GM12878 (cell line): ENCODE measurements around the gene SOAT2. TPM values are rescaled to one million over a fixed set of nuclear protein-coding genes. Genes with fewer than 3 reads are reported as not detected.

Source experiments
- ATAC-seq: fragments of 200-7000 bp; cut with Tn5 transposase; 3 replicates; pipeline ENCODE4 v1.9.1; 2020; ENCODE audit warnings: mild to moderate bottlenecking, moderate library complexity
- BruUV-seq: library from RNA; stranded (reverse); fragments of 400-500 nt; replicated peaks from 2 replicates; lab custom pipeline; 2021; lab: Mats Ljungman, UMichigan
- CTCF ChIA-PET: fragments of 300-600 bp; sonication (Branson Sonifier 250); formaldehyde crosslinking; extraction: SDS; loops from one replicate; lab custom pipeline; 2021; ENCODE audit warnings: inconsistent platforms; lab: Yijun Ruan, JAX
- POLR2A ChIA-PET: fragments of 350-600 bp; formaldehyde crosslinking; extraction: SDS; loops from one replicate; lab custom pipeline; 2021; ENCODE audit warnings: inconsistent platforms; lab: Charles Lee
- RAD21 ChIA-PET: fragments of 300-600 bp; sonication (Branson Sonifier 250); formaldehyde crosslinking; loops from one replicate; lab custom pipeline; 2023; ENCODE audit warnings: antibody characterized with exemption; ENCODE audit not compliant: unreplicated experiment; lab: Charles Lee
- SMC1A ChIA-PET: fragments of 300-600 bp; sonication (Branson Sonifier 250); formaldehyde crosslinking; loops from one replicate; lab custom pipeline; 2023; ENCODE audit not compliant: unreplicated experiment, uncharacterized antibody; lab: Charles Lee
- DNase-seq: peaks from one replicate; pipeline ENCODE4 v3.0.0-alpha.2; 2011; ENCODE audit warnings: low read depth, low spot score
- FAIRE-seq: peaks from 3 replicates; lab custom pipeline; 2011; peaks lifted over from hg19 to GRCh38; lab: Jason Lieb, UNC
- H2AFZ ChIP-seq: 2 replicates; pipeline ENCODE4 v1.6.0; 2011; ENCODE audit warnings: low read depth, low read length, control low read depth; ENCODE audit not compliant: control insufficient read depth
- H3K27ac ChIP-seq: 2 replicates; pipeline ENCODE4 v1.5.1; 2011; ENCODE audit warnings: control low read depth; ENCODE audit not compliant: control insufficient read depth, insufficient read depth
- H3K27me3 ChIP-seq, 2 experiments: replicated peaks in 1 of 2; 2 replicates each; pipeline versions ENCODE4 v1.6.0 to v1.6.1; 2011; ENCODE audit warnings: low read length in 1 of 2; ENCODE audit not compliant: control insufficient read depth in 2 of 2, insufficient read depth in 2 of 2
- H3K36me3 ChIP-seq, 2 experiments: 2 replicates each; pipeline ENCODE4 v1.5.1; 2011; ENCODE audit warnings: low read length in 1 of 2; ENCODE audit not compliant: control insufficient read depth in 2 of 2, insufficient read depth in 2 of 2
- H3K4me1 ChIP-seq: 2 replicates; pipeline ENCODE4 v1.6.1; 2011; ENCODE audit warnings: mild to moderate bottlenecking, low read length, moderate library complexity, mixed read lengths; ENCODE audit not compliant: control insufficient read depth, insufficient read depth
- H3K4me2 ChIP-seq: 2 replicates; pipeline ENCODE4 v1.6.0; 2011; ENCODE audit warnings: control low read depth; ENCODE audit not compliant: control insufficient read depth, insufficient read depth
- H3K4me3 ChIP-seq: fragments of 200-600 bp; sonication (generic); 2 replicates; pipeline ENCODE4 v1.5.1; 2016
- H3K79me2 ChIP-seq: 2 replicates; pipeline ENCODE4 v1.6.0; 2011; ENCODE audit warnings: low read length; ENCODE audit not compliant: control insufficient read depth, insufficient read depth
- H3K9ac ChIP-seq: 2 replicates; pipeline ENCODE4 v1.8.0; 2011; ENCODE audit warnings: low read length, control low read depth, mixed read lengths; ENCODE audit not compliant: control insufficient read depth, insufficient read depth
- H3K9me3 ChIP-seq: replicated peaks from 3 replicates; pipeline ENCODE4 v1.5.1; 2011; ENCODE audit warnings: mild to moderate bottlenecking, low read length; ENCODE audit not compliant: control insufficient read depth, insufficient read depth
- H4K20me1 ChIP-seq: 2 replicates; pipeline ENCODE4 v1.6.0; 2011; ENCODE audit not compliant: control insufficient read depth, insufficient read depth
- BCLAF1 ChIP-seq: fragments of 450-650 bp; IDR thresholded peaks from 2 replicates; pipeline ENCODE4 v1.6.1; 2017; ENCODE audit warnings: antibody characterized with exemption, mild to moderate bottlenecking, moderate library complexity
- FOXK2 ChIP-seq: fragments of 450-650 bp; IDR thresholded peaks from 2 replicates; pipeline ENCODE4 v1.6.1; 2017; ENCODE audit warnings: mild to moderate bottlenecking, moderate library complexity
- JUND ChIP-seq: IDR thresholded peaks from 2 replicates; pipeline ENCODE4 v1.6.1; 2012; ENCODE audit warnings: low read depth, mild to moderate bottlenecking, low read length, improper control_type of control experiment, moderate library complexity
- LARP7 ChIP-seq: fragments of 450-650 bp; IDR thresholded peaks from 2 replicates; pipeline ENCODE4 v1.6.1; 2017; ENCODE audit warnings: mild to moderate bottlenecking
- MLLT1 ChIP-seq: fragments of 450-650 bp; IDR thresholded peaks from 2 replicates; pipeline ENCODE4 v1.6.1; 2016; ENCODE audit warnings: mild to moderate bottlenecking
- ZNF207 ChIP-seq: fragments of 450-650 bp; IDR thresholded peaks from 2 replicates; pipeline ENCODE4 v1.6.1; 2014; ENCODE audit warnings: antibody characterized with exemption, mild to moderate bottlenecking, borderline replicate concordance
- ZNF622 ChIP-seq: fragments of 450-650 bp; IDR thresholded peaks from 2 replicates; pipeline ENCODE4 v1.6.1; 2017; ENCODE audit warnings: mild to moderate bottlenecking, inconsistent platforms
- WGBS: methylation state at CpG from one replicate; pipeline ENCODE4 v1.1.6; 2016; ENCODE audit warnings: low lambda C conversion rate; ENCODE audit not compliant: insufficient replicate concordance, insufficient coverage; ENCODE audit errors: missing lambda C conversion rate; 5-methylcytosine and 5-hydroxymethylcytosine counted together
- in situ Hi-C: fragments of 300-500 bp; cut with MboI; formaldehyde crosslinking; loops from 9 replicates; pipeline ENCODE4 v1.14.3; 2018; ENCODE audit warnings: mixed read lengths
- intact Hi-C: fragments of 100-400 bp; cut with micrococcal nuclease; formaldehyde crosslinking; loops from one replicate; pipeline ENCODE4 v1.14.2; 2022; ENCODE audit not compliant: unreplicated experiment
- polyA plus RNA-seq, 11 experiments: library from polyadenylated mRNA; depleted of rRNA in 4 of 11; unstranded in 6 of 11; stranded (reverse) in 5 of 11; fragments of >200 nt; fragmentation: Nextera tagmentation in 4 of 11; fragmentation: Illumina TruSeq in 1 of 11; extraction: Ambion mirVana in 4 of 11; extraction: Trizol in 1 of 11; gene quantifications; 1 replicate in 1 of 11; 2 replicates in 10 of 11; pipeline versions ENCODE4 v1.2.1 to v1.2.3, GENCODE V29; 2011 to 2016; ENCODE audit warnings: inconsistent platforms in 2 of 11, missing spikeins in 2 of 11, low read depth in 1 of 11
- total RNA-seq, 4 experiments: library from RNA; depleted of rRNA in 3 of 4; stranded (reverse); fragments of >200 nt in 3 of 4; fragmentation: Illumina TruSeq in 1 of 4; extraction: Trizol in 1 of 4; gene quantifications; 2 replicates each; pipeline versions ENCODE4 v1.2.1 to v1.2.3, GENCODE V29; 2013 to 2021

Gene SOAT2
- total and polyA plus RNA-seq, 10 of the 15 experiments (the other 5 are each of a cell fraction or from before 2014, with no cell fraction given) = 0.08 to 1.7 (median 0.69) TPM

- Histone ChIP-seq H2AFZ (no peak overlapping the region), H3K4me2 (no peak overlapping the region), H3K36me3 (no peaks in the 10 kb centered on the region), H3K9ac (no peak overlapping the region)
- no TSS peak for BruUV-seq
- ATAC-seq (no peak), FAIRE-seq (no peak)
- POLR2A ChIA-PET = no interaction called here
- TF ChIP-seq JUND (no peak), FOXK2 (no peak), LARP7 (no peak), ZNF622 (no peak), MLLT1 (no peak), BCLAF1 (no peak), ZNF207 (no peak)
- TF ChIP-seq, all 136 proteins: peak for 0
- no peak overlapping the region for H3K27ac ChIP-seq
- no peaks in the 10 kb centered on the region; a peak in 1 of 4 replicates for H3K27me3 ChIP-seq
- H3K4me1 ChIP-seq = no peaks in the 10 kb centered on the region
- H3K9me3 ChIP-seq = no peaks in the 10 kb centered on the region
- SMC1A ChIA-PET = interaction anchor here (1.0 to 1.6 kb wide), 2 partner anchors 10 to 25 kb away, joined by 3 read pairs; no protein-coding TSS in a partner anchor
- intact Hi-C loops = no loop called here
- DNase-seq = no peak
- no peak overlapping the region for H3K4me3 ChIP-seq
- CTCF ChIA-PET = interaction anchor here (1.6 kb wide), 1 partner anchor 32 kb away, joined by 3 read pairs; no protein-coding TSS in a partner anchor
- H4K20me1 ChIP-seq = no peaks in the 10 kb centered on the region
- WGBS = 13% methylated on average over 1 of the region's 1 CpG
- in situ Hi-C loops = no loop called here
- H3K79me2 ChIP-seq = no peaks in the 10 kb centered on the region
- RAD21 ChIA-PET = no interaction called here
These were observed 23.9 kb downstream of the SOAT2 start for GRCh38 chr12:53127169-53127568.
